ENCODE measurements around the gene CISTR.
"Not testable (repeated sequence)": the region's sequence is repeated elsewhere in the genome, so short reads cannot be mapped to it uniquely, and the experiment has no call there.

DNA sequence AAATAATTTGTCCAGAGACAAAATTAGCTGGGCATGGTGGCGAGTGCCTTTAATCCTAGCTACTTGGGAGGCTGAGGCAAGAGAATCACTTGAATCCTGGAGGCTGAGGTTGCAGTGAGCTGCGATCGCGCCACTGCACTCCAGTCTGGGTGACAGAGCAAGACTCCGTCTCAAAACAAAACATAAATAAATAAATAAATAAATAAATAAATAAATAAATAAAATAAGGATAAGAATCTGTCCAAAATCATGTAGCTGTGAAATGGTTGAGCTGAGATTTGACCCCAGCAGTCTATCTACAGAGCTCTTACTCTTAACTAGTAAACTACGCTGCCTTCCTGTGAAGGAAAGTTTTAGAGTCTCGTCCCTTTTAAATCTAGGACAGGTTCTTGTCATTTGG lies 27.9 kb upstream of the CISTR start:
- TF ChIP-seq, protein P1, sequence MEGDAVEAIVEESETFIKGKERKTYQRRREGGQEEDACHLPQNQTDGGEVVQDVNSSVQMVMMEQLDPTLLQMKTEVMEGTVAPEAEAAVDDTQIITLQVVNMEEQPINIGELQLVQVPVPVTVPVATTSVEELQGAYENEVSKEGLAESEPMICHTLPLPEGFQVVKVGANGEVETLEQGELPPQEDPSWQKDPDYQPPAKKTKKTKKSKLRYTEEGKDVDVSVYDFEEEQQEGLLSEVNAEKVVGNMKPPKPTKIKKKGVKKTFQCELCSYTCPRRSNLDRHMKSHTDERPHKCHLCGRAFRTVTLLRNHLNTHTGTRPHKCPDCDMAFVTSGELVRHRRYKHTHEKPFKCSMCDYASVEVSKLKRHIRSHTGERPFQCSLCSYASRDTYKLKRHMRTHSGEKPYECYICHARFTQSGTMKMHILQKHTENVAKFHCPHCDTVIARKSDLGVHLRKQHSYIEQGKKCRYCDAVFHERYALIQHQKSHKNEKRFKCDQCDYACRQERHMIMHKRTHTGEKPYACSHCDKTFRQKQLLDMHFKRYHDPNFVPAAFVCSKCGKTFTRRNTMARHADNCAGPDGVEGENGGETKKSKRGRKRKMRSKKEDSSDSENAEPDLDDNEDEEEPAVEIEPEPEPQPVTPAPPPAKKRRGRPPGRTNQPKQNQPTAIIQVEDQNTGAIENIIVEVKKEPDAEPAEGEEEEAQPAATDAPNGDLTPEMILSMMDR (IDR thresholded peaks at IDR 0.05; ENCODE audit: insufficient read depth, low read depth, low read length) = not testable (repeated sequence)
- not testable (repeated sequence) for TF ChIP-seq EZH2 (IDR thresholded peaks at IDR 0.05; ENCODE audit: insufficient read depth, low read length)

All from astrocyte (in vitro differentiated cells and primary cell).